ENCODE results near the gene CAV3.

The CAV3 gene

GRCh38 chr3:8794247-8794646 lies 60.6 kb downstream of the CAV3 start:
- DNase-seq (ENCODE audit: low spot score) = no peak
